WTC11 (cell line): Measurements from ENCODE around the gene ACY1. TPM values are rescaled to one million over a fixed set of nuclear protein-coding genes. Genes with fewer than 3 reads are reported as not detected.

Source experiments
- FOXK1 ChIP-seq: sonication (generic); formaldehyde crosslinking; IDR thresholded peaks from 2 replicates; pipeline ENCODE4 v1.8.0; 2022; ENCODE audit warnings: mild to moderate bottlenecking, moderate library complexity, missing genetic modification reagents
- HMGXB4 ChIP-seq: sonication (generic); formaldehyde crosslinking; IDR thresholded peaks from 2 replicates; pipeline ENCODE4 v1.8.1; 2023; ENCODE audit warnings: mild to moderate bottlenecking, moderate library complexity, missing genetic modification reagents
- JUN ChIP-seq: sonication (generic); formaldehyde crosslinking; IDR thresholded peaks from 2 replicates; pipeline ENCODE4 v1.8.0; 2023; ENCODE audit warnings: mild to moderate bottlenecking, missing genetic modification reagents
- MYBL2 ChIP-seq: sonication (generic); formaldehyde crosslinking; IDR thresholded peaks from 2 replicates; pipeline ENCODE4 v1.8.1; 2023; ENCODE audit warnings: mild to moderate bottlenecking, moderate library complexity, missing genetic modification reagents
- NFATC4 ChIP-seq: fragments of 250-450 bp; sonication (Bioruptor Pico); IDR thresholded peaks from 2 replicates; pipeline ENCODE4 v1.9.0; 2021; ENCODE audit warnings: mild to moderate bottlenecking
- NR2C2 ChIP-seq: sonication (generic); formaldehyde crosslinking; IDR thresholded peaks from 2 replicates; pipeline ENCODE4 v1.8.0; 2022; ENCODE audit warnings: mild to moderate bottlenecking, missing genetic modification reagents
- SOX15 ChIP-seq: fragments of 250-450 bp; sonication (Bioruptor Pico); IDR thresholded peaks from 2 replicates; pipeline ENCODE4 v1.9.0; 2021; ENCODE audit warnings: mild to moderate bottlenecking
- SP1 ChIP-seq: sonication (generic); formaldehyde crosslinking; conservative IDR thresholded peaks from 2 replicates; pipeline ENCODE4 v1.8.1; 2022; ENCODE audit warnings: missing genetic modification reagents
- TP53 ChIP-seq: sonication (generic); formaldehyde crosslinking; IDR thresholded peaks from 2 replicates; pipeline ENCODE4 v1.8.1; 2023; ENCODE audit warnings: mild to moderate bottlenecking, missing genetic modification reagents
- USF2 ChIP-seq: sonication (generic); formaldehyde crosslinking; IDR thresholded peaks from 2 replicates; pipeline ENCODE4 v1.8.1; 2023; ENCODE audit warnings: mild to moderate bottlenecking, missing genetic modification reagents, moderate library complexity
- ZNF219 ChIP-seq: sonication (generic); formaldehyde crosslinking; IDR thresholded peaks from 2 replicates; pipeline ENCODE4 v1.8.0; 2023; ENCODE audit warnings: missing genetic modification reagents, mild to moderate bottlenecking, borderline replicate concordance
- ZNF396 ChIP-seq: fragments of 250-450 bp; sonication (Bioruptor Pico); IDR thresholded peaks from 2 replicates; pipeline ENCODE4 v1.8.0; 2021; ENCODE audit warnings: mild to moderate bottlenecking, moderate library complexity, borderline replicate concordance
- total RNA-seq: library from RNA; stranded (reverse); gene quantifications from 3 replicates; pipeline ENCODE4 v1.2.3, GENCODE V29; 2021
- TF ChIP-seq, protein P1 (sequence below): sonication (generic); formaldehyde crosslinking; IDR thresholded peaks from 2 replicates; pipeline ENCODE4 v1.8.1; 2023; ENCODE audit warnings: mild to moderate bottlenecking, missing genetic modification reagents, borderline replicate concordance
- TF ChIP-seq, protein P2 (sequence below): sonication (generic); formaldehyde crosslinking; IDR thresholded peaks from 2 replicates; pipeline ENCODE4 v1.8.0; 2023; ENCODE audit warnings: missing genetic modification reagents
- TF ChIP-seq, protein P3 (sequence below): sonication (generic); formaldehyde crosslinking; conservative IDR thresholded peaks from 2 replicates; pipeline ENCODE4 v1.8.1; 2023; ENCODE audit warnings: mild to moderate bottlenecking, low read depth, missing genetic modification reagents, moderate library complexity
- TF ChIP-seq, protein P4 (sequence below): sonication (generic); formaldehyde crosslinking; IDR thresholded peaks from 2 replicates; pipeline ENCODE4 v1.8.0; 2022; ENCODE audit warnings: missing genetic modification reagents
- TF ChIP-seq, protein P5 (sequence below): sonication (generic); formaldehyde crosslinking; IDR thresholded peaks from 2 replicates; pipeline ENCODE4 v1.8.0; 2022; ENCODE audit warnings: mild to moderate bottlenecking, missing genetic modification reagents
- TF ChIP-seq, protein P6 (sequence below): sonication (generic); formaldehyde crosslinking; IDR thresholded peaks from 2 replicates; pipeline ENCODE4 v1.8.0; 2022; ENCODE audit warnings: mild to moderate bottlenecking, missing genetic modification reagents
- TF ChIP-seq, protein P7 (sequence below): sonication (generic); formaldehyde crosslinking; IDR thresholded peaks from 2 replicates; pipeline ENCODE4 v1.8.0; 2022; ENCODE audit warnings: mild to moderate bottlenecking, missing genetic modification reagents

Gene ACY1
- total RNA-seq, 1 experiment from 2014 or later: 53.8 TPM

- TF ChIP-seq USF2 (0 out of 2 replicates have a peak, but pooled peaks have one; percentile 19), HMGXB4 (CRISPR knock-in tag) (no peak; the same call in 1 of the 2 replicates), NR2C2 (CRISPR knock-in tag) (peak; percentile 91), SOX15 (no peak), NFATC4 (peak; percentile 35; the same call in 1 of the 2 replicates), JUN (CRISPR knock-in tag) (peak; percentile 79; the same call in 1 of the 2 replicates), MYBL2 (CRISPR knock-in tag) (peak; percentile 85), SP1 (CRISPR knock-in tag) (peak; percentile 90), ZNF219 (CRISPR knock-in tag) (no peak), TP53 (CRISPR knock-in tag) (peak; percentile 61; the same call in 1 of the 2 replicates), ZNF396 (CRISPR knock-in tag) (no peak), FOXK1 (CRISPR knock-in tag) (peak; percentile 91)
- TF ChIP-seq, protein P1, sequence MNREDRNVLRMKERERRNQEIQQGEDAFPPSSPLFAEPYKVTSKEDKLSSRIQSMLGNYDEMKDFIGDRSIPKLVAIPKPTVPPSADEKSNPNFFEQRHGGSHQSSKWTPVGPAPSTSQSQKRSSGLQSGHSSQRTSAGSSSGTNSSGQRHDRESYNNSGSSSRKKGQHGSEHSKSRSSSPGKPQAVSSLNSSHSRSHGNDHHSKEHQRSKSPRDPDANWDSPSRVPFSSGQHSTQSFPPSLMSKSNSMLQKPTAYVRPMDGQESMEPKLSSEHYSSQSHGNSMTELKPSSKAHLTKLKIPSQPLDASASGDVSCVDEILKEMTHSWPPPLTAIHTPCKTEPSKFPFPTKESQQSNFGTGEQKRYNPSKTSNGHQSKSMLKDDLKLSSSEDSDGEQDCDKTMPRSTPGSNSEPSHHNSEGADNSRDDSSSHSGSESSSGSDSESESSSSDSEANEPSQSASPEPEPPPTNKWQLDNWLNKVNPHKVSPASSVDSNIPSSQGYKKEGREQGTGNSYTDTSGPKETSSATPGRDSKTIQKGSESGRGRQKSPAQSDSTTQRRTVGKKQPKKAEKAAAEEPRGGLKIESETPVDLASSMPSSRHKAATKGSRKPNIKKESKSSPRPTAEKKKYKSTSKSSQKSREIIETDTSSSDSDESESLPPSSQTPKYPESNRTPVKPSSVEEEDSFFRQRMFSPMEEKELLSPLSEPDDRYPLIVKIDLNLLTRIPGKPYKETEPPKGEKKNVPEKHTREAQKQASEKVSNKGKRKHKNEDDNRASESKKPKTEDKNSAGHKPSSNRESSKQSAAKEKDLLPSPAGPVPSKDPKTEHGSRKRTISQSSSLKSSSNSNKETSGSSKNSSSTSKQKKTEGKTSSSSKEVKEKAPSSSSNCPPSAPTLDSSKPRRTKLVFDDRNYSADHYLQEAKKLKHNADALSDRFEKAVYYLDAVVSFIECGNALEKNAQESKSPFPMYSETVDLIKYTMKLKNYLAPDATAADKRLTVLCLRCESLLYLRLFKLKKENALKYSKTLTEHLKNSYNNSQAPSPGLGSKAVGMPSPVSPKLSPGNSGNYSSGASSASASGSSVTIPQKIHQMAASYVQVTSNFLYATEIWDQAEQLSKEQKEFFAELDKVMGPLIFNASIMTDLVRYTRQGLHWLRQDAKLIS (CRISPR knock-in tag): peak; percentile 87; the same call in 1 of the 2 replicates
- TF ChIP-seq, protein P2, sequence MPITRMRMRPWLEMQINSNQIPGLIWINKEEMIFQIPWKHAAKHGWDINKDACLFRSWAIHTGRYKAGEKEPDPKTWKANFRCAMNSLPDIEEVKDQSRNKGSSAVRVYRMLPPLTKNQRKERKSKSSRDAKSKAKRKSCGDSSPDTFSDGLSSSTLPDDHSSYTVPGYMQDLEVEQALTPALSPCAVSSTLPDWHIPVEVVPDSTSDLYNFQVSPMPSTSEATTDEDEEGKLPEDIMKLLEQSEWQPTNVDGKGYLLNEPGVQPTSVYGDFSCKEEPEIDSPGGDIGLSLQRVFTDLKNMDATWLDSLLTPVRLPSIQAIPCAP (CRISPR knock-in tag): peak; percentile 65; the same call in 1 of the 2 replicates
- TF ChIP-seq, protein P3, sequence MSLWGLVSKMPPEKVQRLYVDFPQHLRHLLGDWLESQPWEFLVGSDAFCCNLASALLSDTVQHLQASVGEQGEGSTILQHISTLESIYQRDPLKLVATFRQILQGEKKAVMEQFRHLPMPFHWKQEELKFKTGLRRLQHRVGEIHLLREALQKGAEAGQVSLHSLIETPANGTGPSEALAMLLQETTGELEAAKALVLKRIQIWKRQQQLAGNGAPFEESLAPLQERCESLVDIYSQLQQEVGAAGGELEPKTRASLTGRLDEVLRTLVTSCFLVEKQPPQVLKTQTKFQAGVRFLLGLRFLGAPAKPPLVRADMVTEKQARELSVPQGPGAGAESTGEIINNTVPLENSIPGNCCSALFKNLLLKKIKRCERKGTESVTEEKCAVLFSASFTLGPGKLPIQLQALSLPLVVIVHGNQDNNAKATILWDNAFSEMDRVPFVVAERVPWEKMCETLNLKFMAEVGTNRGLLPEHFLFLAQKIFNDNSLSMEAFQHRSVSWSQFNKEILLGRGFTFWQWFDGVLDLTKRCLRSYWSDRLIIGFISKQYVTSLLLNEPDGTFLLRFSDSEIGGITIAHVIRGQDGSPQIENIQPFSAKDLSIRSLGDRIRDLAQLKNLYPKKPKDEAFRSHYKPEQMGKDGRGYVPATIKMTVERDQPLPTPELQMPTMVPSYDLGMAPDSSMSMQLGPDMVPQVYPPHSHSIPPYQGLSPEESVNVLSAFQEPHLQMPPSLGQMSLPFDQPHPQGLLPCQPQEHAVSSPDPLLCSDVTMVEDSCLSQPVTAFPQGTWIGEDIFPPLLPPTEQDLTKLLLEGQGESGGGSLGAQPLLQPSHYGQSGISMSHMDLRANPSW (CRISPR knock-in tag): no peak
- TF ChIP-seq, protein P4, sequence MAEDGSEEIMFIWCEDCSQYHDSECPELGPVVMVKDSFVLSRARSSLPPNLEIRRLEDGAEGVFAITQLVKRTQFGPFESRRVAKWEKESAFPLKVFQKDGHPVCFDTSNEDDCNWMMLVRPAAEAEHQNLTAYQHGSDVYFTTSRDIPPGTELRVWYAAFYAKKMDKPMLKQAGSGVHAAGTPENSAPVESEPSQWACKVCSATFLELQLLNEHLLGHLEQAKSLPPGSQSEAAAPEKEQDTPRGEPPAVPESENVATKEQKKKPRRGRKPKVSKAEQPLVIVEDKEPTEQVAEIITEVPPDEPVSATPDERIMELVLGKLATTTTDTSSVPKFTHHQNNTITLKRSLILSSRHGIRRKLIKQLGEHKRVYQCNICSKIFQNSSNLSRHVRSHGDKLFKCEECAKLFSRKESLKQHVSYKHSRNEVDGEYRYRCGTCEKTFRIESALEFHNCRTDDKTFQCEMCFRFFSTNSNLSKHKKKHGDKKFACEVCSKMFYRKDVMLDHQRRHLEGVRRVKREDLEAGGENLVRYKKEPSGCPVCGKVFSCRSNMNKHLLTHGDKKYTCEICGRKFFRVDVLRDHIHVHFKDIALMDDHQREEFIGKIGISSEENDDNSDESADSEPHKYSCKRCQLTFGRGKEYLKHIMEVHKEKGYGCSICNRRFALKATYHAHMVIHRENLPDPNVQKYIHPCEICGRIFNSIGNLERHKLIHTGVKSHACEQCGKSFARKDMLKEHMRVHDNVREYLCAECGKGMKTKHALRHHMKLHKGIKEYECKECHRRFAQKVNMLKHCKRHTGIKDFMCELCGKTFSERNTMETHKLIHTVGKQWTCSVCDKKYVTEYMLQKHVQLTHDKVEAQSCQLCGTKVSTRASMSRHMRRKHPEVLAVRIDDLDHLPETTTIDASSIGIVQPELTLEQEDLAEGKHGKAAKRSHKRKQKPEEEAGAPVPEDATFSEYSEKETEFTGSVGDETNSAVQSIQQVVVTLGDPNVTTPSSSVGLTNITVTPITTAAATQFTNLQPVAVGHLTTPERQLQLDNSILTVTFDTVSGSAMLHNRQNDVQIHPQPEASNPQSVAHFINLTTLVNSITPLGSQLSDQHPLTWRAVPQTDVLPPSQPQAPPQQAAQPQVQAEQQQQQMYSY (CRISPR knock-in tag): 0 out of 2 replicates have a peak, but pooled peaks have one; percentile 23
- TF ChIP-seq, protein P5, sequence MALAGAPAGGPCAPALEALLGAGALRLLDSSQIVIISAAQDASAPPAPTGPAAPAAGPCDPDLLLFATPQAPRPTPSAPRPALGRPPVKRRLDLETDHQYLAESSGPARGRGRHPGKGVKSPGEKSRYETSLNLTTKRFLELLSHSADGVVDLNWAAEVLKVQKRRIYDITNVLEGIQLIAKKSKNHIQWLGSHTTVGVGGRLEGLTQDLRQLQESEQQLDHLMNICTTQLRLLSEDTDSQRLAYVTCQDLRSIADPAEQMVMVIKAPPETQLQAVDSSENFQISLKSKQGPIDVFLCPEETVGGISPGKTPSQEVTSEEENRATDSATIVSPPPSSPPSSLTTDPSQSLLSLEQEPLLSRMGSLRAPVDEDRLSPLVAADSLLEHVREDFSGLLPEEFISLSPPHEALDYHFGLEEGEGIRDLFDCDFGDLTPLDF (CRISPR knock-in tag): 0 out of 2 replicates have a peak, but pooled peaks have one; percentile 42
- TF ChIP-seq, protein P6, sequence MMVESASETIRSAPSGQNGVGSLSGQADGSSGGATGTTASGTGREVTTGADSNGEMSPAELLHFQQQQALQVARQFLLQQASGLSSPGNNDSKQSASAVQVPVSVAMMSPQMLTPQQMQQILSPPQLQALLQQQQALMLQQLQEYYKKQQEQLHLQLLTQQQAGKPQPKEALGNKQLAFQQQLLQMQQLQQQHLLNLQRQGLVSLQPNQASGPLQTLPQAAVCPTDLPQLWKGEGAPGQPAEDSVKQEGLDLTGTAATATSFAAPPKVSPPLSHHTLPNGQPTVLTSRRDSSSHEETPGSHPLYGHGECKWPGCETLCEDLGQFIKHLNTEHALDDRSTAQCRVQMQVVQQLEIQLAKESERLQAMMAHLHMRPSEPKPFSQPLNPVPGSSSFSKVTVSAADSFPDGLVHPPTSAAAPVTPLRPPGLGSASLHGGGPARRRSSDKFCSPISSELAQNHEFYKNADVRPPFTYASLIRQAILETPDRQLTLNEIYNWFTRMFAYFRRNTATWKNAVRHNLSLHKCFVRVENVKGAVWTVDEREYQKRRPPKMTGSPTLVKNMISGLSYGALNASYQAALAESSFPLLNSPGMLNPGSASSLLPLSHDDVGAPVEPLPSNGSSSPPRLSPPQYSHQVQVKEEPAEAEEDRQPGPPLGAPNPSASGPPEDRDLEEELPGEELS (CRISPR knock-in tag): peak; percentile 81; the same call in 1 of the 2 replicates
- TF ChIP-seq, protein P7, sequence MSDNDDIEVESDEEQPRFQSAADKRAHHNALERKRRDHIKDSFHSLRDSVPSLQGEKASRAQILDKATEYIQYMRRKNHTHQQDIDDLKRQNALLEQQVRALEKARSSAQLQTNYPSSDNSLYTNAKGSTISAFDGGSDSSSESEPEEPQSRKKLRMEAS: peak; percentile 95
Observed at GRCh38 chr3:51995346-51996163, 12.2 kb downstream of the ACY1 start, which contains the start of gene RPL29 (continued).
